ENCODE results near the gene SIPA1L3. TPM values are rescaled to one million over a fixed set of nuclear protein-coding genes. Genes with fewer than 3 reads are reported as not detected.
"Not testable (repeated sequence)": the region's sequence is repeated elsewhere in the genome, so short reads cannot be mapped to it uniquely, and the experiment has no call there.

The SIPA1L3 gene, protein sequence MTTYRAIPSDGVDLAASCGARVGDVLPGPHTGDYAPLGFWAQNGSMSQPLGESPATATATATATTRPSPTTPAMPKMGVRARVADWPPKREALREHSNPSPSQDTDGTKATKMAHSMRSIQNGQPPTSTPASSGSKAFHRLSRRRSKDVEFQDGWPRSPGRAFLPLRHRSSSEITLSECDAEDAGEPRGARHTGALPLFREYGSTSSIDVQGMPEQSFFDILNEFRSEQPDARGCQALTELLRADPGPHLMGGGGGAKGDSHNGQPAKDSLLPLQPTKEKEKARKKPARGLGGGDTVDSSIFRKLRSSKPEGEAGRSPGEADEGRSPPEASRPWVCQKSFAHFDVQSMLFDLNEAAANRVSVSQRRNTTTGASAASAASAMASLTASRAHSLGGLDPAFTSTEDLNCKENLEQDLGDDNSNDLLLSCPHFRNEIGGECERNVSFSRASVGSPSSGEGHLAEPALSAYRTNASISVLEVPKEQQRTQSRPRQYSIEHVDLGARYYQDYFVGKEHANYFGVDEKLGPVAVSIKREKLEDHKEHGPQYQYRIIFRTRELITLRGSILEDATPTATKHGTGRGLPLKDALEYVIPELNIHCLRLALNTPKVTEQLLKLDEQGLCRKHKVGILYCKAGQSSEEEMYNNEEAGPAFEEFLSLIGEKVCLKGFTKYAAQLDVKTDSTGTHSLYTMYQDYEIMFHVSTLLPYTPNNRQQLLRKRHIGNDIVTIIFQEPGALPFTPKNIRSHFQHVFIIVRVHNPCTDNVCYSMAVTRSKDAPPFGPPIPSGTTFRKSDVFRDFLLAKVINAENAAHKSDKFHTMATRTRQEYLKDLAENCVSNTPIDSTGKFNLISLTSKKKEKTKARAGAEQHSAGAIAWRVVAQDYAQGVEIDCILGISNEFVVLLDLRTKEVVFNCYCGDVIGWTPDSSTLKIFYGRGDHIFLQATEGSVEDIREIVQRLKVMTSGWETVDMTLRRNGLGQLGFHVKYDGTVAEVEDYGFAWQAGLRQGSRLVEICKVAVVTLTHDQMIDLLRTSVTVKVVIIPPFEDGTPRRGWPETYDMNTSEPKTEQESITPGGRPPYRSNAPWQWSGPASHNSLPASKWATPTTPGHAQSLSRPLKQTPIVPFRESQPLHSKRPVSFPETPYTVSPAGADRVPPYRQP (N-terminal part only)
- total RNA-seq: 10 to 100 TPM in 5 of 6 experiments, 1 to 10 TPM in 1; 9.1 to 20.4 (median 14.9) TPM
- long read RNA-seq, partial matches to known transcripts: 1 of 1 reads
- long read RNA-seq, other reads (novel, unspliced or antisense): 0 of 1 reads

DNA sequence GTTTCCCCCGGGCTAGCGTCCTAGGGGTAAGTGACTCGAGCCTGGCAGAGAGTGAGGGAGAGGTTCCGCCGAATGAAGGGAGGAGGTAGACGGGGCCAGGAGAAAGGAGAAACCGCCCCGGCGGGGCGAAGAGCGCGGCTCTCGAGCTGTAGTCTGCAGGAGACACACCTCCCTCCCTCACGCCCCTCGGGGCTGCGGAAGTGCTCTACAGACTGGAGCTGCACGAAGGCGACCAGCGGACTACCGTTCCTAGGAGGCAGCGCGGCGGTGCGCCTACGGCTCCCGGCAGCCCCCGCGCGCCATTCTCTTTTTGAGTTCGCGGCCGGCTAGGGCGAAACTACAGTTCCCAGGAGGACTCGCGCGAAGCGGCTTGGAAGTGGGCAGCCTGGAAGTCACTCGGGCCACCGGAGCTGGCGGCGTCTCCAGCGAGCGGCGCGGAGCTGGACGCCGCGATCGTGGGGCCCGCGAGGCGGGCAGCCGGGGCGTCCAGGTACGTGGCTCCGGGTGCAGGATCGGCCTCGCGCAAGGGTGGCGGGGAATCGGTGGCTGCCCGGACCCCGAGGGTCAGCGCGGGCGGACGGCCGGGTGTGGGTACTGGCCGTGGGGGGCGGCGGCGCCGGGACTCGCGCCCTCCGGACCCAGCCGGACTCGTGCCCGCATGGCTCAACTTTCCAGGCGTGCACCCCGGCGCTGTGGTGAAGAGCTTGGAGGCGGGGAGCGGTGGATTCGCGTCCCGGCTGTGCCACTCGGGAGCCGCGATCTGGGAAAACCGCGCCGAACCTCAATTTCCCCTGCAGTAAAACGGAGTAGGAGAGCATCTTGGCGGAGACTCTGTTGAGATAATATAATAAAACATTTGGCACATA lies at the start of gene SIPA1L3:
TSS of gene SIPA1L3 (plus strand) at position 340 of the 866 bp plus-strand sequence. CDS start 174,358 bp downstream, outside the sequence.
- intact Hi-C loops (cut with DNase I): loop anchor here (10.0 kb wide), 2 partner anchors 168 to 188 kb away; no protein-coding TSS in a partner anchor
- Histone ChIP-seq H3K4me1 (peaks cover 0 to 9% (median 3%) of the 10 kb centered on the region in 4 donors), H3K4me3 (peak within 1 kb of the TSS; percentile 92 to 97 (median 96)), H3K9me3 (no peaks in the 10 kb centered on the region), H3K27ac (peak within 1 kb of the TSS in 2 of 3 donors; percentile 32 to 41), H3K36me3 (no peaks in the 10 kb centered on the region), H3K27me3 (no peaks in the 10 kb centered on the region)
- TF ChIP-seq, protein P1, sequence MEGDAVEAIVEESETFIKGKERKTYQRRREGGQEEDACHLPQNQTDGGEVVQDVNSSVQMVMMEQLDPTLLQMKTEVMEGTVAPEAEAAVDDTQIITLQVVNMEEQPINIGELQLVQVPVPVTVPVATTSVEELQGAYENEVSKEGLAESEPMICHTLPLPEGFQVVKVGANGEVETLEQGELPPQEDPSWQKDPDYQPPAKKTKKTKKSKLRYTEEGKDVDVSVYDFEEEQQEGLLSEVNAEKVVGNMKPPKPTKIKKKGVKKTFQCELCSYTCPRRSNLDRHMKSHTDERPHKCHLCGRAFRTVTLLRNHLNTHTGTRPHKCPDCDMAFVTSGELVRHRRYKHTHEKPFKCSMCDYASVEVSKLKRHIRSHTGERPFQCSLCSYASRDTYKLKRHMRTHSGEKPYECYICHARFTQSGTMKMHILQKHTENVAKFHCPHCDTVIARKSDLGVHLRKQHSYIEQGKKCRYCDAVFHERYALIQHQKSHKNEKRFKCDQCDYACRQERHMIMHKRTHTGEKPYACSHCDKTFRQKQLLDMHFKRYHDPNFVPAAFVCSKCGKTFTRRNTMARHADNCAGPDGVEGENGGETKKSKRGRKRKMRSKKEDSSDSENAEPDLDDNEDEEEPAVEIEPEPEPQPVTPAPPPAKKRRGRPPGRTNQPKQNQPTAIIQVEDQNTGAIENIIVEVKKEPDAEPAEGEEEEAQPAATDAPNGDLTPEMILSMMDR (IDR thresholded peaks at IDR 0.05): no peak
- peak; percentile 83 for TF ChIP-seq POLR2A (IDR thresholded peaks at IDR 0.05)
- 0% methylated on average over 37 of the region's 95 CpGs for WGBS (ENCODE audit: insufficient coverage, low coverage, low lambda C conversion rate, missing lambda C conversion rate)
- DNase-seq (peak; percentile 96 to 97 (median 97)), ATAC-seq (peak; percentile 97 to 98 (median 98))

DNA sequence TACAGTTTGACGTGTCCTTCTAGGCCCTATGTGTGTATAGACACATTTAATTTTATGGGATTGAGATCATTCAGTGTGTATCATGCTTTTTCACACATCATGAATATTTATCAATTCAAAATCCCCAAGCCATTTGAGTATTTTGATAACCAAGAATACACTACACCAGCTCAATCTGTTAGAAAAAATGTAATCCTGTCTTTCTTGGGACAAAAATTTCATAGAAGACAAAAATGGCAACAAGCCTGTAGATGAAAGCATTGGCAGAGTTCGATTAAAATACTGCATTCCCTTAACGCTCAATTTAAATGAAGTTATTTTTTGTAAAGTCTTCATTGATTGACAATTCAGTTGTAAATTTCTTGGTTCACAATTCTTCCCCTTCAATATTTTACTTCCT lies 42.5 kb upstream of the SIPA1L3 start:
- no peak overlapping the region for H3K4me3 ChIP-seq
- H3K27ac ChIP-seq: no peak overlapping the region
- no peaks in the 10 kb centered on the region for H3K36me3 ChIP-seq
- H3K9me3 ChIP-seq: no peaks in the 10 kb centered on the region
- TF ChIP-seq POLR2A (IDR thresholded peaks at IDR 0.05): no peak
- TF ChIP-seq, protein P1 (IDR thresholded peaks at IDR 0.05): no peak
- intact Hi-C loops (cut with DNase I): no loop called here
- DNase-seq (no peak), ATAC-seq (no peak)
- no peaks in the 10 kb centered on the region for H3K27me3 ChIP-seq
- no peaks in the 10 kb centered on the region for H3K4me1 ChIP-seq
- 80% methylated on average over 3 of the region's 3 CpGs for WGBS (ENCODE audit: insufficient coverage, low coverage, low lambda C conversion rate, missing lambda C conversion rate)

DNA sequence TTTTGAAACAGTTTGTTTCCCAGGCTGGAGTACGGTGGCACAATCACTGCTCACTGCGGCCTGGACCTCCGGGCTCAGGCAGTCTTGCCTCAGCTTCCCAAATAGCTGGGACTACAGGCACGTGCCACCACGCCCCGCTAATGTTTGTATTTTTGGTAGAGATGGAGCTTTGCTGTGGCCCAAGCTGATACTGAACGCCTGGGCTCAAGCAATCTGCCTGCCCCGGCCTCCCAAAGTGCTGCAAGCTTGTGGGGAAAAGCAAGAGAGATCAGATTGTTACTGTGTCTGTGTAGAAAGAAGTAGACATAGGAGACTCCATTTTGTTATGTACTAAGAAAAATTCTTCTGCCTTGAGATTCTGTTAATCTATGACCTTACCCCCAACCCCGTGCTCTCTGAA lies 41.1 kb upstream of the SIPA1L3 start:
- DNase-seq; H3K27me3 ChIP-seq; H3K27ac ChIP-seq; ATAC-seq; H3K4me1 ChIP-seq; intact Hi-C loops (cut with DNase I); H3K4me3 ChIP-seq; H3K9me3 ChIP-seq; H3K36me3 ChIP-seq: not testable (repeated sequence)
- WGBS (ENCODE audit: insufficient coverage, low coverage, low lambda C conversion rate, missing lambda C conversion rate): 62% methylated on average over 6 of the region's 9 CpGs

DNA sequence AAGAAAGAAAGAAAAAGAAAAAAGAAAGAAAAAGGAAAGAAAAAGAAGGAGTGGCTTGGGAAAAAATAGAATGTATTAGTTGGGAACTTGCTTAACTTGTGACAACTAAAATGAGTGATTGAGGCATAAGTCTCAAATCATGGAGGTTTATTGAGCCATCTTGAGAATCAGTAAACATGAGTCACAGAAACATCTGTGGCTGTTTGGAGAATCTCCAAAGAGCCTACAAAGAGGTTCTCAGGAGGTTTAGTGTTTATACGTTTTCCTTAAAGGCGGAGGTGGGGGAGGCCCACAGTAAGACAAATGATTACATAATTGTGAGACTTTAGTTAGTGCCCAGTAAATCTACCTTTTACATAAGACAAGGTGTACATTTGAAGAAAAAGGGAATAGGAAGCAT lies 39.2 kb upstream of the SIPA1L3 start:
- TF ChIP-seq, protein P1 (IDR thresholded peaks at IDR 0.05): no peak
- no peak for TF ChIP-seq POLR2A (IDR thresholded peaks at IDR 0.05)
- 83% methylated on average over 2 of the region's 2 CpGs for WGBS (ENCODE audit: insufficient coverage, low coverage, low lambda C conversion rate, missing lambda C conversion rate)
- Histone ChIP-seq H3K36me3 (no peaks in the 10 kb centered on the region), H3K4me1 (no peaks in the 10 kb centered on the region), H3K27me3 (no peaks in the 10 kb centered on the region), H3K9me3 (no peaks in the 10 kb centered on the region), H3K4me3 (no peak overlapping the region), H3K27ac (no peak overlapping the region)
- no peak for ATAC-seq
- intact Hi-C loops (cut with DNase I): no loop called here
- no peak for DNase-seq
